Fibroblast of skin of back (primary cell): ENCODE data around the gene KRT16.
"Not testable (repeated sequence)": the region's sequence is repeated elsewhere in the genome, so short reads cannot be mapped to it uniquely, and the experiment has no call there.

Source experiments
- DNase-seq: peaks from one replicate; pipeline ENCODE4 v3.0.0-alpha.2; 2013

Gene KRT16

DNA sequence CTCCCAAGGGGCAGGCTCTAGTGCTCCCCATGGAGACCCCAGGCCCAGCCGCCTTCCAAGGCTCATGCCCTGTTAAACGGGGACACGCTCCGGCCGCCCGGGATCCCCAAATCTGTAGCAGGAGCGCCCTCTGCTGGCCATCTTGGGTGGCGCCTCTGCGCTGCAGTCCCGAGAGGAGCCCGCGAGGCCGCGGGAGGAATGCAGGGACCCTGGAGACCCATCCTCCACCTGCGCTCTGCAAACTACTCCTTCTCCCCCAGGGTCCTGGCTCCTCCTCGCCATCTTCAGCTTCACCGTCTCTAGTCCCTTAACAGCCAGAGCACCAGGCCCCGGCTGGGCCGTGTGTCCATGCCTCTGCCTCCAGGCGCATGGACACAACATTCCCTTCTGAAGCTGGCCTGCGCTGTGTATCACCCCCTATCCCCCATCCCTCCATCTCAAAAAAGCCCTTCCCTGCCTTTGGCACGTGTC, 35.4 kb upstream of the KRT16 start:
- peak; percentile 72 for DNase-seq

DNA sequence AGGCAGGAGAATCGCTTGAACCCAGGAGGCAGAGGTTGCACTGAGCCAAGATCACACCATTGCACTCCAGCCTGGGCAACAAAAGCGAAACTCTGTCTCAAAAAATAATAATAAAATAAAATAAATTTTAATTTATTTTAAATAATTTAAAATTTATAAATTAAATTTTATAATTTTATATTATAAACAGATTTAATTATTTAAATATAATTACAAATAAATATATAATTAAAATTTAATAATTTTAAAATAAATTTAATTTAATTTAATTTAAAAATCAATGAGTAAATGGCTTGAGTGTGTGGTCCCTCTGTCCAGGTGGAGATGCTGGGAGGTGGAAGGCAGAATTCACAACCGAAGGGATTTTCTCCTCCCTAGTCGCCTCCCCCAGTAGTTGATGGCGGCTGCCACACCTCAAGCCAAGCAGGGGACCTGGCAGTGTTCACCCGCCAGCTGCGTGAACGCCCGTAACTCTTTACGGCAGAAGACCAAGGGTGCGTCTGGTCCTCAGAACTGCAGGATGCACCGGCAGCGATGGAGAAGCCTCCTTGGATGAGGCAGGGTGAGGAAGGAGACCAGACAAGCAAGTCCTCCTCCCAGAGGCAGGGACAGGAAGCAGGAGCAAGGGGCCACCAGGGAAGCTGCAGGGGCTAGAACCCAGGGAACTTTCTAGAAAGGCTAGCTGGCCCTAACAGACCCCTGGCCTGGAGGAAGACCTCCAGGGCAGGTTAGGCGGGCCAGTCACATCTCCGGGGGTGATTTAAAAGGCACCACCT, 34.7 kb upstream of the KRT16 start:
- DNase-seq, result no peak

DNA sequence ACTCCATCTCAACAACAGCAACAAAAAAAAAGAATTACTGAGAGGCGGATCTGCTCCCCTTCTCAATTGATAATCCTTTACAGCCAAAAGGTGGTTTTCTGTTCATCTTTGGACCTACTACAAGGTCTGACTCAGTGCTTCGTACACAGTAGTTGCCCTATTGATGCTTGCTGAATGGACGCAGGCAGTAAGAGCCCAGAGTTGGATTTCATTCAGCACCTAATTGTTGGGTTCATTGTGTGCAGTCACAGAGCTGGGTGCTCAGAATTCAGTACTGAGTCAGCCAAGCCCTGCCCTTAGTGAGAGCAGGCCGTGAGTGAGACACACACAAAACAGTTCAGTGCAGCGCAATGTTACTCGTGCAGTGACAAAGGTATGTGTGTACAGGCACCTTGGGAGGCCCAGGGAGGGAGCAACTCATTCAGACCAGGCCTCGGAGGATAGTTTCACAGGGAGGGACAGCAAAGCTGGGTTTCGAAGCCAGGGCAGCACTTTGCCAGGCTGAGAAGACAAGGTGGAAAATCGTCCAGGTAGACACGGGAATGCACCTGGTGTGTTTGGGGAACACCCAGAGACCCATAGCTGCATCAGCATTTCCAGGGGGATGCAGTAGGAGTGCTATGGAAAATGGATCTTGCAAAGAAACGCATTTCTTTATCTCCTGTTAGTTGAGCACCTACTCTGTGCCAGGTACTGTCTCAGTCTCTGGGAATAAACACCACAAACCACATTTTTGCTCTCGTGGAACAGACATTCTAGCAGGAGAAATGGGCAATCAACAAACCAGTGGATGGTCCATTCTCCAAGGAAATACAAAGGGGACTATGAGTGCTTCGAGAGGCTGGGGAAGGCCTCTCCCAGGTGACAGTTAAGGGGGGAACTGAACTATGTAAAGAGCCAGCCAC, 29.9 kb upstream of the KRT16 start:
- no peak for DNase-seq

DNA sequence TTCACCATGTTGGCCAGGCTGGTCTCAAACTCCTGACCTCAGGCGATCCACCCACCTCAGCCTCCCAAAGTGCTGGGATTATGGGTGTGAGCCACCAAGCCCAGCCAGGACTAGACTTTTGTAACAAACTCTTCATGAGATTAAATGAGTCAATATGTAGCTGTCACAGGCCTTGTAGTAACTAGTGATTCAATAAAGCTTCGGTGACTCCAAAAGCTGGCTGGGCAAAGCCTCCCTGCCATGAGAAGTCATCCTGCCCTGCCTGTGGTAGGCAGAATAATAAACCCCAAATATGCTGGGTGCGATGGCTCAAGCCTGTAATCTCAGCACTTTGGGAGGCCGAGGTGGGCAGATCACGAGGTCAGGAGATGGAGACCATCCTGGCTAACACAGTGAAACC, 28.0 kb upstream of the KRT16 start:
- not testable (repeated sequence) for DNase-seq

DNA sequence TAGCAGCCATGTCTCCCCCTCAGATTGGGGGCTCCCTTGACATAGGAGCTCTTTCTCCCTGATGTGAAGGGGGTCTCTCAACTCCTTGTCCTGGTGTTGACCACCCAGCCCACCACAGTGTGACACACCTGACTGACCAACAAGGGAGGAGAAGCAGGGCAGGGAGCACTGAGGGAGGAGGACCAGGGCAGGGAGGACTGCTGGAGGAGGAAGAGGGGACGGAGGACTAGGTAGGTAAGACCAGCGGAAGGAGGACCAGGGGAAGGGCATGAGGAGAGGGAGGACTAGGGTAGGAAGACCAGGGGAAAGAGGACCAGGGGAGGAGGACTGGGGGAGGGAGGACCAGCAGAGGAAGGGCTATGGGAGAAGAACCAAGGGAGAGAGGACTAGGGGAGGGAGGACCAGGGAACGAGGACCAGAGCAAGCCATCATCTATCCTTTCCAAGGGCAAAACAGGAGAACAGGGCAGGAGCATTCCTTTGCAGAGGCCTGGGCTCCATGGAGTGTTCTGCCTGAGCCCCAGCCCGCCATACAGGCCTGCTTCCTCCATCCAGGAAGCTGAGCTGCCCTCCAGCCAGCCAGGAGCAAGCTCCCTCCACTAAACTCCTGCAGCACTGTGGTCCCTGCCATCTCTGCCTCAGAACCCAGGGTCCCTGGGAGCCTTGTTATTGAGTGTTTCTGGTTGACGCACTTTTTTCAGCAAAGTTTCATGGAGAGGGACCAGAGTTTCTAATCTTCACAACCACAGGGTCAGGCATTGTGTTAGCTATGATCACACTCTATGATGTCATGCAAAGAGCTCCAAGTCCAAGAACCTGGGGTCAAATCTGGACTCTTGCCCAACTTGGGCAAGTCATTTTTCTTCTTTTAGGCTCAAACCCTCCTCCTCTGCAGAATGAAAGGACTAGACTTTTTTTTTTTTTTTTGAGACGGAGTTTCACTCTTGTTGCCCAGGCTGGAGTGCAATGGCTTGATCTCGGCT, 27.2 kb upstream of the KRT16 start:
- DNase-seq, result no peak

DNA sequence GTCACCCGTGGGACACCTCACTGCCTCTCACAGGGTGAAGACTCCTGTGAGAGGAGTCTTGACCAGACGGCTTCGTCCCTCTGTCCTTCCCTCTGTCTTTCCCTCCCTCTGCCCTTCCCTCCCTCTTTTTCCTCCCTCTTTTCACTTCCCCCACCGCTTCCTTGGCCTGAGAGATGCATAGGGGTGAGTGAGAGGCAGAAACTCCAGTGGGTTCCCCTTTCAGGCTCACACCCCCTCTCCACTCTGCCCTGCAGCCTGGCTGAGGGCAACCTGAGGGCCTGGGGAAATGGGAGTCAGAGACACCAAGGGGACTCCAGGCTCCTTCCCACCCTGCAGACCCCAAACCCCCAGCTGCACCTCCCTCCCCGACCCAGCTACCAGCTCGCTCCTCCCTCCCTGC, 26.4 kb upstream of the KRT16 start:
- DNase-seq, result no peak

DNA sequence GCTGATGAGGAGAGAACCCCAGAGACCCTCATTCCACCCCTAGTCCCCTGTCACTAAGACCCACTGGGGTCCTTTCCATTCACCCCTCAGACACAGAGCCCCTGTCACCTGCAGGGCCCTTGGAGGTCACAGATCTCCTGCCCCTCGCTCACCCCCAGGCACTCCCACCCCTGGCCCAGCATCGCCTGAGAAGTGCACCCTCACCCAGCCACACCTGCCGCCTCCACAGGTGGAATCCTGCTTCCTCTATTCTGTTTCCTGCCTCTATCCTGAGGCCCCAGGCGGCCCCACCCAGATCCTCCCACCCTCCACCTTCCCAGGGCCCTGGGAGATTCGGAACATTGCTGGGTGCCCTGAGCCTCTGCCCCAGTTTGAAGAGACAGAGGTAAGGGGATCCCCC, 25.6 kb upstream of the KRT16 start:
- DNase-seq, result no peak

DNA sequence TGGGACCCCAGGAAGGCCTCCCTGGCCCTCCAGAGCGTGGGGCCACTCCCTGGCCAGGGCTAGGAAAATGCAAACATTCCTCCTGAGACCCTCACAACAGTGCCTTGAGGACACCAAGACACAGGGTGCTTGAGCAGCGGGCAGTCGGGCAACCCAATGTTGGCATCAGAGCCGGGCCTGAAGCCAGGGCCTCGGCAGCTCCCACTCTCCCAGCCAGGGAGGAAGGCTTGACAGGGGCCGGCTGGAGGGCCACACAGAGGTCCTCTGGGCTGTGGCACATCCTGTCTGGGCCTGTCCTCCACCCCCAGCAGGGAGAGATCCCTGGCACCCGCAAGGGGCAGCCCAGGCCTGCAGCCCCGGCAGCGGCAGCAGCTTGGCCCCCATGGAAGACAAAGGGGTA, 24.1 kb upstream of the KRT16 start:
- DNase-seq, result no peak

DNA sequence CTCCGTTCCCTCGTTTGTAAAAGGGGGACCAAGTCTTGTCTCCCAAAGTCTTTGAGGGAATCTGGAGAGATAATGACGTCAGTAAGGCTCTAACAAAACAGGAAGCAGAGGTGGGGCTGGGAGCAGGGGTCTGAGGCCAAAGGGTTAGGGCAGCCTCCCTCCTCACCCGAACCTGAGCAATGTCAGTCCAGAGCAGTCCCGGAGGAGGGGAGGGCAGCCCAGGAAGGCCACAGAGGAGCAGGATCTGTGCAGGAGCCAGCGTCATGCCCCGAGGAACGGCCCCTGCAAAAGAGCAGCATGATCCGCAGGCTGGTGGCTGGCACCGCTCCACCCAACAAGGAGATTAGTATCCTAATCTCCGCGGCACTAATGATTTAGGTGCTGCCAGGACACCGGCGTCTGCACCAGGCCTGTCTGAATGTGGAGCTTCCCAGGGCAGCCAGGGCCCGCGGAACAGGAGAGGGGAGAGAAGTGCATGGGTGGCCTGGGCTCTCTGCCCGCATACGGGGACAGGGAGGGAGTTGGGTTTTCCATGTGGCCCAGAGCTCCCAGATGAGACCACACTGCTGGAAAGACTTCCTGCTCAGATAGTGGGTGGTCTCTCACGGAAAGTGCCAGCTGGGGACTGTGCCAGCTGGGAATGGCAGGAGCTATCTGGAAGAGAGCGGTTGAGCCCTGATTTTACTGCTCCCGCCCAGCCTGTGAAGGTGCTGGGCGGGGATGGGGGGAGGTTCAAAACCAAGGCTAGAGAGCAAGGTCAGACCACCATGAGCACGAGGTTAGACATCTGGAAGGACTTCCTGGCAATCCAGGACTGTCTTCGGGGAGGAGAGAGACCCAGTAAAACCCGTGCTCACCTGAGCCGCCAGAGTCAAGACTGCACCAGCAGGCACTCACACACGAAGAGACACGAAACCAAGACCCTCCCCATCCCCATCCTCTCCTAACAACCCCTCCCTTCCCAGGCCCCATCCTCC, 22.8 kb upstream of the KRT16 start:
- DNase-seq, result no peak

DNA sequence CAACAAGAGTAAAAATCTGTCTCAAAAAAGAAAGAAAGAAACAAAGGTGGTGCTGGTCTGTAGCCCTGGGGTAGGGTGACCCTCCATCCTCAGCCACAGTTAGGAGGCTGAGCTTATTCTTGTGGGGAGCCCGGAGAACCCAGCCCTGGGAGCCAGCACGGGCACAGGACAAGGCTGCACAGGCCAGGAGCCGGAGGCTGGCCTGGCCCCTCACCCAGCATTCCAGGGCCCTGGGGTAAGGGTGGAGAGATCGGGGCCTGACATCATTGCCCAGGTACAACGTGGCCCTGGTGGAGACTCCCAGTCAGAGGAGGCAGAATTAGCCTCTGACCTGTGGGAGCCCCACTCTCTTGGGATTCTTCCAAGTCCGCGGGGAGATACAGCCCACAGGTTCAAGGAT, 22.1 kb upstream of the KRT16 start:
- DNase-seq, result no peak

DNA sequence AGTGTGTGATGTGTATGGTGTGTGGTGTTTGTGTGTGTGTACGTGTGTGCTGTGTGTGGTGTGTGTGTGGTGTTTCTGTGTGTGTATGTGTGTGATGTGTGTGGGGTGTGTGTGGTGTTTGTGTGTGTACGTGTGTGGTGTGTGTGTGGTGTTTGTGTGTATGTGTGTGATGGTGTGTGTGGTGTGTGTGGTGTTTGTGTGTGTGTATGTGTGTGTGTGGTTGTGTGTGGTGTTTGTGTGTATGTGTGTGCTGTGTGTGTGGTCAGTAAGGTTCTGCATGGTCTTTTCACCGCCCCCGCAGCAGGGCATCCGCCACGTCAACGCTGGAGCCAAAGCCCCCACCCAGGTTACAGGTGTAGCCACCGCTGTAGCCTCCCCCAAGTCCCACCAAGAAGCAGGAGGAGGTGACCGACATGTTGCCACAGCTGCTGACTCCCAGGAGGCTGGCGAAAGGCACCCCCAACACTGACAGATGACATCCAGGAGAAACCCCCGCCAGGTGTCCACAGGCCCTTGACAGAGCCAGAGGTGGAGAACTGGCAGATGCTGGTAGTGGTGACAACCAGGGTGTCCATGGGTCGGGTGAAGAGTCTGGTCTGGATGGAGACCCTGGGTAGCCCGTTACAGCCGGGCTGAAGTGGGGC, 21.1 kb upstream of the KRT16 start:
- DNase-seq, result no peak

DNA sequence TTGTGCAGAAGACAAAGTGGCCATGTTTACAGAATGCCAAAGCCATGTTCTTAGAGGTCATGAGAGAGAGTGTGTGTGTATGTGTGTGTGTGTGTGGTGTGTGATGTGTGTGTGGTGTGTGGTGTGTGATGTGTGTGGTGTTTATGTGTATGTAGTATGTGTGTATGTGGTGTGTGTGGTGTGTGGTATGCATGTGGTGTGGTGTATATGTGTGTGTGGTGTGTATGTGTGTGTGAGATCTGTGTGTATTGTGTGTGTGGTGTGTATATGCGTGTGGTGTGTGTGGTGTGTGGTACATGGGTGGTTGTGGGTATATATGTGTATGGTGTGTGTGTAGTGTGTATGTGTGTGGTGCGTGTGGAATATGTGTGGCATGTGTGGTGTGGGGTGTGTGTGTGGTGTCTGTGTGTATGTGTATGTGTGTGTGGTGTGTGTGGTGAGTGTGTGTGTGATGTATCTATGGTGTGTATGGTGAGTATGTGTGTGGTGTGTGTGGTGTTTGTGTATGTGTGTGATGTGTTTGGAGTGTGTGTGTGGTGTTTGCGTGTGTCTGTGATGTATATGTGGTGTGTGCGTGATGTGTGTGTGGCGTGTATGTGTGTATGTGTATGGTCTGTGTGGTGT, 20.0 kb upstream of the KRT16 start:
- no peak for DNase-seq

DNA sequence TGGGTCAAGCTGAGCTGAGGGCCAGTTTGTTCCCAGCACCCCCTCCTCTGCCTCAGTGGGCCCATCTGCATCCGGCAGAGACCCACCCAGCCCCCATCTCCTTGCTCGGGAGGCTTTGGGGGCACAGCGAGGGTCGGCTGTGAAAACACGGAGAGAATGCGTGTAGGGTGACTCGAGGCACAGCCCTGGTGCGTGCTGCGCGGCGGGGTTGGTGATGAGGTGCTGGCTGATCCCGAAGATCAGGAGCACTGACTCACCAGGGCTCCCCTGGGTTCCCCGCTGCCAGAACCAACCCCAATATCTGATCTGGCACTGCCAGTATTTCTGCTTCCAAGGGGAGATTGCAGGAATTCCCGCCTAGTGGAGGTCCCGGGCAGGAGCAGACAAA, 19.3 kb upstream of the KRT16 start:
- DNase-seq, result no peak

DNA sequence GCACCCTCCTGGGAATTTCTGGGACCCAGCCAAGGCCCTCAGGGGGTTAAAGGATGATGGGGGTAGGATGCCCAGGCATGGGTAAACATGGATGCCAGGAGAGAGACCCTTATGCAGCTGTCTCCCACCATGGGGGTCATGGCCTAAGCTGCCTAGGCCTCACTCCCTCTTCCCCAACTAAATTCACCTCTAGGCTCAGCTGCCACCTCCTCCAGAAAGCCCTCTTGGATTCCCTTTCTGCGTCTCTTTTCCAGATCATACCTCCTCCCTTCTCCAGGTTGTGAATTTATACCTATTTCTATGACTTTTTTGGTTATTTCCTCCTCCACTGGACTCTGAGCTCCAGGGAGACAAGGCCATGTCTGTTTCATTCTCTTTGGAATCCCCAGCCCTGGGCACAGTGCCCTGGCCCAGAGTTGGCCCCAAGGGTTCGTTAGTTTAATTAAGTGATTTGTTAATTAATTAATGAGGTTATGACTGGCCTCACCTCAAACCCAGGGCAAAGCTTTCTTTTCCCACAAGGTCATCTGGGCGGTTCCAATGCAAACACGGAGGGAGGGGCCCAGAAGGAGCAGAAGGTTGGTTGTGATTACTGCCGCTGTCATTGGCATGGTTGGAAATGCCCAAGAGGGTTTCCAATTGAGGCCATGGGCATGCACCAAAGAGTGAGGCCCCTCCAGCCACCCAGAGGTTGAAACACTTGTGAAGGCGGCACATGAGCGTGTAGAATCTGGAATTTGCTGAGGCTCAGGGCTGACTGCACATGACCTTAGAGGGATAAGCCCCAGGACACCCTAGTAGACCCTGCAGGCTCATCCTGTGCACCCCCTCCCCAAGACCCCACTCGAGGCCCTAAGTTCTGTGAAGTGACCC, 18.7 kb upstream of the KRT16 start:
- no peak for DNase-seq

DNA sequence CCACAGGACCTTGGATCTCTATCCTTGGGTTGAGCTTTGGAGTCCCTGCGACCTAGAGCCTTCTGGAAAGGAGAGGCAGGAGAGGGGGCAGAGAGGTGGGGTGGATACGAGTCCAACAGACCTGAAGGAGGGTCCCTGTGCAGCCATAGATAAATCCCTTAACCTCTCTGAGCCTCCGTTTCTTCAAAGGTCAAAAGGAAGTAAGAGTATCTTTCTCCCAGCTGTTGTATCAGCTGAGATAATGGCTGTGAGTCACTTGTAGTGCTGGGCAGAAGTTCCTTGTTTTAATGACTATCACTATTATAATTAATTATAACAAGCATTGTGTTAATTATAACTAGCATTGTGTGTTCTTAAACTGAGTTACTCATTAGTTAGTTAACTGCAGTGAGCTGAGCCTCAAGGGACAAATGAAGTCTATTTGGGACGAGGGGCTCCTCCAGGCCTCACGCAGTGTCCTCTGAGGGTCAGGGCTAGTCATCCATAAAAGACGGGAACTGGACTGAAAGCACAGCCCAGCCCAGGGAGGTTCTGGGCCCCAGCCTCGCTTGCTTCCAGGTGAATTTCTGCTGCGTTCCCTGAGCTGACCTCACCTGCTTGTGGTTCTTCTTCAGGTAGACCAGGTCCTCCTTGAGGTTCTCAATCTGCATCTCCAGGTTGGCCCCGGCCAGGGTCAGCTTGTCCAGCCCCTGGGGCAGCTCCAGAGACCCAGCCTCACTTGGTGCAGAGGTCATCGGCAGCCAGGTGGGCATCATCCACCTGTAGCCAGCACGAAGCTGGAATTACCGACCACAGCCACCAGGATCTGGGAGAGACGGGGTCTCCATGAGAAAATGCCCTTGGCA, 17.5 kb upstream of the KRT16 start:
- no peak for DNase-seq

DNA sequence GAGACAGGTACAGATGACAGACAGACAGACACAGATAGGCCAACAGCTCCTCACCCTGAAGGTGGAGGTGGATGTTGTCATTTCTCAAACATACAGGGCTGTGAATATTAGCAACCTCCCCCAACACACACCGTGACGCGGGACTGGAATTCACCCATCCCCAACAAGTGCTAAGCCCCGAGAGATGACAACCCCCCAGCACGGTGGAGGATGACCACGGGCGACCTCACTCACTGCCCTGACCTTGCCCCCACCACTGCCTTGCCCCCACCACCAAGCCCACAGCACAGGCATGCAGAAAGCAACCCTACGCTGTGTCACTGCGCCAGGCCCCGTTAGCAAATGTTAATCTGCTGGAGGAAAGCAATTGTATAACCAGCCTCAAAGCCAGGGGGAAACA, 16.7 kb upstream of the KRT16 start:
- no peak for DNase-seq

DNA sequence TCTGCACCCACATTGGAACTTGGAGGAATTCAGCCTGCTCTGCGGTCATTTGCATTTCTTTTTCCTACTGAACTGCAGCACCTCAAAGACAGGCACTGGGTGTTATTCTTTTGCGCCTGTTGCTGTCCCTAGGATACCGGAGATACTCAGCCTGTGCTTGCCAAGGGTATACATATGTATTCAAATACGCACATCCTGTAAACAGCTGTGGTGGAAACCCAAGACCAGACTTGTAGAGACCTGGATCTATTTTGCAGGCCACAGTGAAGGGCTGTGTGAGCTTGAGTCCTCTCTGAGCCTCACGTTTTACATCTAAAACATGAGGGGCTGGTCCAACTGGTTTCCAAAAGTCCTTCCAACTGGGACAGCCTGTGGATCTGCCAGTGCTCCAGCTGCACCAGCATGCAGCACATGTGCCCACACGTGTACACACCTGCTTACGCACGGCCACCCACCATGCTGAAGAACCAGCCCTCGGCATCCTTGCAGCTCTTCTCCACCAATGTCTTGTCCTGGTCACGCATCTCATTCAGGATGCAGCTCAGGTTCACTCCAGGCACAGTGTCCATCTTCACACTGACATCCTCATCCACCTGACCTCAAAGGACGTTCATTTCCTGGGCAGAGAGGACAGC, 16.2 kb upstream of the KRT16 start:
- not testable (repeated sequence) for DNase-seq

DNA sequence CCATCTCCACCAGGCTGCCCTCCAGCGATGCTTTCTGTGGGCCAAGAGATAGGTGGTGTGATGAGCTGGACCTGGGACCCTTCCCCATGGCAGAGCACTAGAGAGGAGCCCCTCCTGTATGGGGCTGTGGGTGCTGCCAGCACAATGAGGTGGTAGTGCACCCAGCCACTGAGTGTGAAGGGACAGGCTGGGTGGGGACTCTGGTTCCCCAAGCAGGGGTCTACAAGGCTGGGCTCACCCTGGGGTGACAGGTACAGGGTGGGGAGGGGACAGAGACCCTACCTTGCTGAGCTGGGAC, 15.5 kb upstream of the KRT16 start:
- DNase-seq, result not testable (repeated sequence)
